ELF-1 (cell line): Measurements from ENCODE around the gene SH3D19.

ENCODE experiments used
- DNase-seq: peaks from one replicate; pipeline ENCODE4 v3.0.0-alpha.2; 2016; ENCODE audit warnings: low read depth, low spot score

SH3D19 gene

GRCh38 chr4:151198748-151199147 lies 126.7 kb downstream of the SH3D19 start:
- DNase-seq: no peak

GRCh38 chr4:151197247-151197646 lies 128.2 kb downstream of the SH3D19 start:
- DNase-seq: no peak

- DNase-seq: no peak
Measured at GRCh38 chr4:151195801-151196200, 129.6 kb downstream of the SH3D19 start.

- DNase-seq: no peak
Measured at GRCh38 chr4:151193414-151193813, 132.0 kb downstream of the SH3D19 start.

GRCh38 chr4:151192556-151193235 lies 132.7 kb downstream of the SH3D19 start:
- no peak for DNase-seq

- no peak for DNase-seq
Measured at GRCh38 chr4:151184523-151185458, 140.6 kb downstream of the SH3D19 start.

GRCh38 chr4:151182455-151182996 lies 142.9 kb downstream of the SH3D19 start:
- DNase-seq: no peak

- no peak for DNase-seq
Measured at GRCh38 chr4:151176685-151177084, 148.7 kb downstream of the SH3D19 start.

GRCh38 chr4:151175754-151176631 lies 149.4 kb downstream of the SH3D19 start:
- DNase-seq: no peak

- no peak for DNase-seq
Measured at GRCh38 chr4:151175233-151175632, 150.2 kb downstream of the SH3D19 start.

- no peak for DNase-seq
Measured at GRCh38 chr4:151174784-151175183, 150.6 kb downstream of the SH3D19 start.

GRCh38 chr4:151173871-151174270 lies 151.5 kb downstream of the SH3D19 start:
- no peak for DNase-seq

GRCh38 chr4:151169900-151170299 lies 155.5 kb downstream of the SH3D19 start:
- DNase-seq: no peak

- peak; percentile 48 for DNase-seq
Measured at GRCh38 chr4:151169223-151169622, 156.2 kb downstream of the SH3D19 start.

GRCh38 chr4:151167561-151167960 lies 157.8 kb downstream of the SH3D19 start:
- no peak for DNase-seq

GRCh38 chr4:151166636-151167035 lies 158.8 kb downstream of the SH3D19 start:
- no peak for DNase-seq

GRCh38 chr4:151165205-151166000 lies 160.0 kb downstream of the SH3D19 start:
- DNase-seq: no peak

GRCh38 chr4:151163855-151164254 lies 161.6 kb downstream of the SH3D19 start:
- no peak for DNase-seq

GRCh38 chr4:151158979-151159378 lies 166.4 kb downstream of the SH3D19 start:
- no peak for DNase-seq

GRCh38 chr4:151157543-151157942 lies 167.9 kb downstream of the SH3D19 start:
- DNase-seq: no peak

GRCh38 chr4:151153585-151153984 lies 171.8 kb downstream of the SH3D19 start:
- DNase-seq: no peak
